Measurements from ENCODE around the gene BCKDK. TPM values are rescaled to one million over a fixed set of nuclear protein-coding genes. Genes with fewer than 3 reads are reported as not detected.

Gene BCKDK
- total RNA-seq, 1 experiment from 2014 or later, result 60.4 TPM

DNA sequence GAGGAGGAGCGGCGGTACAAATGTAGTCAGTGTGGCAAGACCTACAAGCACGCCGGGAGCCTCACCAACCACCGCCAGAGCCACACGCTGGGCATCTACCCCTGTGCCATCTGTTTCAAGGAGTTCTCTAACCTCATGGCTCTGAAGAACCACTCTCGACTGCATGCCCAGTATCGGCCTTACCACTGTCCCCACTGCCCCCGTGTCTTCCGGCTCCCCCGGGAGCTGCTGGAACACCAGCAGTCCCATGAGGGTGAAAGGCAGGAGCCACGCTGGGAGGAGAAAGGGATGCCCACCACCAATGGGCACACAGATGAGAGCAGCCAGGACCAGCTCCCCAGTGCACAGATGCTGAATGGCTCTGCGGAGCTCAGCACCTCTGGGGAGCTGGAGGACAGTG lies 31.2 kb upstream of the BCKDK start:
- Histone ChIP-seq H3K36me3 (ENCODE audit: control insufficient read depth, insufficient read depth, low read length) (peaks cover 10% of the 10 kb centered on the region), H3K4me3 (ENCODE audit: low read depth in 2 of 2, low read length in 2 of 2) (no peak overlapping the region), H3K27ac (ENCODE audit: low read length) (no peak overlapping the region), H3K4me1 (ENCODE audit: control insufficient read depth, insufficient read depth, low read length) (peaks cover 5% of the 10 kb centered on the region; the same call in 1 of the 2 replicates), H3K27me3 (ENCODE audit: control insufficient read depth, insufficient read depth, low read length) (no peaks in the 10 kb centered on the region), H3K9me3 (ENCODE audit: control insufficient read depth, insufficient read depth, low read depth, low read length) (no peaks in the 10 kb centered on the region)
- ATAC-seq, result no peak
- DNase-seq (ENCODE audit: low read depth, low spot score), result no peak
- in situ Hi-C loops (cut with HindIII; ENCODE audit: low pct_unique_long_range_greater_than_20kb, low sequenced_read_pairs) (no loop called here), intact Hi-C loops (cut with micrococcal nuclease; ENCODE audit: unreplicated experiment) (no loop called here)
- no peak for TF ChIP-seq TCF7L2 (IDR thresholded peaks at IDR 0.05; ENCODE audit: low read depth, low read length)
- TF ChIP-seq POLR2AphosphoS5 (IDR thresholded peaks at IDR 0.05; ENCODE audit: low read depth, low read length), result no peak
- TF ChIP-seq SIN3A (IDR thresholded peaks at IDR 0.05; ENCODE audit: borderline replicate concordance, insufficient read depth, low read depth, low read length), result no peak
- TF ChIP-seq CTCF (IDR thresholded peaks at IDR 0.05), result no peak
- no peak for TF ChIP-seq REST (IDR thresholded peaks at IDR 0.05; ENCODE audit: insufficient read depth in 1 of 2, low read depth in 2 of 2, low read length in 1 of 2)
- CTCF ChIA-PET, result no interaction called here
- no TSS peak for BruUV-seq (replicated peaks)
- POLR2A ChIA-PET, result no interaction called here

- H3K36me3 ChIP-seq (ENCODE audit: control insufficient read depth, insufficient read depth, low read length), result peaks cover 8% of the 10 kb centered on the region
- ChIA-PET CTCF (no interaction called here), POLR2A (no interaction called here)
- no peaks in the 10 kb centered on the region for H3K9me3 ChIP-seq (ENCODE audit: control insufficient read depth, insufficient read depth, low read depth, low read length)
- H3K4me3 ChIP-seq (ENCODE audit: low read depth in 2 of 2, low read length in 2 of 2), result no peak overlapping the region
- intact Hi-C loops (cut with micrococcal nuclease; ENCODE audit: unreplicated experiment), result no loop called here
- no TSS peak for BruUV-seq (replicated peaks)
- in situ Hi-C loops (cut with HindIII; ENCODE audit: low pct_unique_long_range_greater_than_20kb, low sequenced_read_pairs), result no loop called here
- H3K27ac ChIP-seq (ENCODE audit: low read length), result no peak overlapping the region
- H3K27me3 ChIP-seq (ENCODE audit: control insufficient read depth, insufficient read depth, low read length), result no peaks in the 10 kb centered on the region
- TF ChIP-seq SIN3A (IDR thresholded peaks at IDR 0.05; ENCODE audit: borderline replicate concordance, insufficient read depth, low read depth, low read length) (no peak), REST (IDR thresholded peaks at IDR 0.05; ENCODE audit: insufficient read depth in 1 of 2, low read depth in 2 of 2, low read length in 1 of 2) (no peak), TCF7L2 (IDR thresholded peaks at IDR 0.05; ENCODE audit: low read depth, low read length) (no peak), POLR2AphosphoS5 (IDR thresholded peaks at IDR 0.05; ENCODE audit: low read depth, low read length) (no peak), CTCF (IDR thresholded peaks at IDR 0.05) (no peak)
- no peak for ATAC-seq
- 0 out of 2 replicates have a peak, but pooled peaks cover 4% of the 10 kb centered on the region for H3K4me1 ChIP-seq (ENCODE audit: control insufficient read depth, insufficient read depth, low read length)
- DNase-seq (ENCODE audit: low read depth, low spot score), result no peak
Observed at GRCh38 chr16:31077592-31078396, 30.4 kb upstream of the BCKDK start.
